Stomach (tissue), 9 donors: ENCODE data around the gene COL4A1. TPM values are rescaled to one million over a fixed set of nuclear protein-coding genes. Genes with fewer than 3 reads are reported as not detected.

Experiments used
- DNase-seq, 2 donors: peaks; one replicate each; pipeline versions ENCODE4 v3.0.0 to v3.0.0-alpha.2; 2013 to 2019
- H3K27ac ChIP-seq, 5 donors: fragments of 200-600 bp in 4 of 5; sonication (generic) in 4 of 5; one replicate each; pipeline ENCODE4 v1.5.1; 2013 to 2019; ENCODE audit warnings: mild to moderate bottlenecking in 1 of 5, moderate library complexity in 1 of 5
- H3K27me3 ChIP-seq, 3 donors: fragments of 200-600 bp; sonication (generic); one replicate each; pipeline ENCODE4 v1.5.1; 2017 to 2019; ENCODE audit warnings: mixed run types in 1 of 3
- H3K36me3 ChIP-seq, 4 donors: fragments of 200-600 bp; sonication (generic); 1 replicate in 3 of 4; 2 replicates in 1 of 4; pipeline ENCODE4 v1.5.1; 2016 to 2019
- H3K4me1 ChIP-seq, 4 donors: fragments of 200-600 bp; sonication (generic); one replicate each; pipeline ENCODE4 v1.5.1; 2016 to 2019
- H3K4me3 ChIP-seq, 4 donors: fragments of 200-600 bp; sonication (generic) in 3 of 4; one replicate each; pipeline ENCODE4 v1.5.1; 2016 to 2019; ENCODE audit warnings: mild to moderate bottlenecking in 1 of 4
- H3K9me3 ChIP-seq, 4 donors: fragments of 200-600 bp; sonication (generic); one replicate each; pipeline ENCODE4 v1.5.1; 2016 to 2019
- CTCF ChIP-seq, 7 experiments: fragments of 450-650 bp in 4 of 7; fragments of 200-600 bp in 3 of 7; sonication (generic) in 3 of 7; IDR thresholded peaks; one replicate each; pipeline ENCODE4 v1.5.1; 2016 to 2019; ENCODE audit warnings: antibody characterized with exemption in 7 of 7, control low read depth in 2 of 7, mild to moderate bottlenecking in 1 of 7
- EP300 ChIP-seq: sonication (generic); formaldehyde crosslinking; IDR thresholded peaks from one replicate; pipeline ENCODE4 v1.6.1; 2017; ENCODE audit warnings: antibody characterized with exemption
- POLR2A ChIP-seq, 4 donors: fragments of 450-650 bp; IDR thresholded peaks; one replicate each; pipeline ENCODE4 v1.6.1; 2016; ENCODE audit warnings: antibody characterized with exemption in 4 of 4, control low read depth in 2 of 4, mild to moderate bottlenecking in 1 of 4, moderate library complexity in 1 of 4
- POLR2AphosphoS5 ChIP-seq, 3 donors: sonication (generic); formaldehyde crosslinking; IDR thresholded peaks; one replicate each; pipeline ENCODE4 v1.6.1; 2016; ENCODE audit warnings: antibody characterized with exemption in 3 of 3
- WGBS, 5 donors: extraction: QIAGEN DNeasy Blood & Tissue Kit in 3 of 5; methylation state at CpG; one replicate each; pipeline versions ENCODE4 v1.1.5 to v1.1.7; 2013 to 2018; 5-methylcytosine and 5-hydroxymethylcytosine counted together
- intact Hi-C: fragments of 100-400 bp; cut with DNase I; formaldehyde crosslinking; loops from one replicate; pipeline ENCODE4 v1.15.1; 2023; ENCODE audit warnings: low total_unique reads
- polyA plus RNA-seq, 3 donors: library from polyadenylated mRNA; stranded (reverse); fragments of 200-250 nt; gene quantifications; one replicate each; pipeline ENCODE4 v1.2.3, GENCODE V29; 2013
- total RNA-seq, 5 donors: library from RNA; depleted of rRNA; stranded (reverse); fragments of >200 nt; gene quantifications; one replicate each; pipeline versions ENCODE4 v1.1.0 to v1.2.3, GENCODE V29; 2014 to 2016
- donor health status: healthy with polysubstance abuse.
- donor health status: Bipolar disorder and iron deficiency.
- donor health status: healthy.

The COL4A1 gene
- total and polyA plus RNA-seq, 8 donors: 18.8 to 798 (median 133) TPM

GRCh38 chr13:110170882-110171281, 136.1 kb downstream of the COL4A1 start:
- peak overlapping the region in 1 of 5 donors; percentile 27 for H3K27ac ChIP-seq
- H3K9me3 ChIP-seq: peaks cover 0 to 23% (median 3%) of the 10 kb centered on the region in 4 donors
- peaks cover 30 to 97% (median 85%) of the 10 kb centered on the region in 4 donors for H3K36me3 ChIP-seq
- intact Hi-C loops: no loop called here
- no peaks in the 10 kb centered on the region for H3K27me3 ChIP-seq
- no peak for DNase-seq
- 75 to 86% (median 77%) methylated on average over 9 of the region's 9 CpGs for WGBS, 5 donors
- no peak for TF ChIP-seq CTCF (IDR thresholded peaks at IDR 0.05)
- TF ChIP-seq POLR2AphosphoS5 (IDR thresholded peaks at IDR 0.05): no peak
- TF ChIP-seq POLR2A (IDR thresholded peaks at IDR 0.05): no peak
- TF ChIP-seq EP300: no peak
- no peak overlapping the region for H3K4me3 ChIP-seq
- H3K4me1 ChIP-seq: no peaks in the 10 kb centered on the region

- WGBS, 5 donors: 82 to 91% (median 86%) methylated on average over 20 of the region's 20 CpGs
- no peaks in the 10 kb centered on the region for H3K4me1 ChIP-seq
- peaks cover 0 to 23% (median 3%) of the 10 kb centered on the region in 4 donors for H3K9me3 ChIP-seq
- peak overlapping the region in 1 of 5 donors; percentile 27 for H3K27ac ChIP-seq
- H3K4me3 ChIP-seq: no peak overlapping the region
- no peak for TF ChIP-seq POLR2AphosphoS5 (IDR thresholded peaks at IDR 0.05)
- no peak for TF ChIP-seq EP300
- no peak for TF ChIP-seq POLR2A (IDR thresholded peaks at IDR 0.05)
- no peak for TF ChIP-seq CTCF (IDR thresholded peaks at IDR 0.05)
- no peak for DNase-seq
- no peaks in the 10 kb centered on the region for H3K27me3 ChIP-seq
- peaks cover 28 to 97% (median 85%) of the 10 kb centered on the region in 4 donors for H3K36me3 ChIP-seq
- intact Hi-C loops: no loop called here
Observed at GRCh38 chr13:110170020-110170790, 136.8 kb downstream of the COL4A1 start.

- Histone ChIP-seq H3K27ac (peak overlapping the region in 2 of 5 donors; percentile 27 to 34), H3K9me3 (peaks cover 0 to 22% (median 3%) of the 10 kb centered on the region in 4 donors), H3K36me3 (peaks cover 20 to 97% (median 85%) of the 10 kb centered on the region in 4 donors), H3K27me3 (no peaks in the 10 kb centered on the region), H3K4me1 (no peaks in the 10 kb centered on the region), H3K4me3 (no peak overlapping the region)
- DNase-seq: peak in 1 of 2 donors; percentile 20
- 39 to 58% (median 49%) methylated on average over 4 of the region's 4 CpGs for WGBS, 5 donors
- intact Hi-C loops: no loop called here
- no peak for TF ChIP-seq POLR2AphosphoS5 (IDR thresholded peaks at IDR 0.05)
- TF ChIP-seq EP300: no peak
- TF ChIP-seq CTCF (IDR thresholded peaks at IDR 0.05): no peak
- no peak for TF ChIP-seq POLR2A (IDR thresholded peaks at IDR 0.05)
Observed at GRCh38 chr13:110168999-110169933, 137.7 kb downstream of the COL4A1 start.

GRCh38 chr13:110166598-110166997, 140.4 kb downstream of the COL4A1 start:
- peaks cover 32 to 97% (median 83%) of the 10 kb centered on the region in 4 donors for H3K36me3 ChIP-seq

More at GRCh38 chr13:110166598-110166997, 140.4 kb downstream of the COL4A1 start:
- no peaks in the 10 kb centered on the region for H3K4me1 ChIP-seq
- DNase-seq: no peak
- no peaks in the 10 kb centered on the region for H3K9me3 ChIP-seq
- 74 to 85% (median 79%) methylated on average over 4 of the region's 4 CpGs for WGBS, 5 donors
- no peak overlapping the region for H3K27ac ChIP-seq
- H3K4me3 ChIP-seq: no peak overlapping the region
- TF ChIP-seq EP300 (no peak), POLR2AphosphoS5 (IDR thresholded peaks at IDR 0.05) (no peak), POLR2A (IDR thresholded peaks at IDR 0.05) (no peak), CTCF (IDR thresholded peaks at IDR 0.05) (no peak)
- intact Hi-C loops: no loop called here
- H3K27me3 ChIP-seq: no peaks in the 10 kb centered on the region
